Ishikawa (cell line): ENCODE results near the gene DCXR.

Experiments used
- CEBPB ChIP-seq: IDR thresholded peaks from 2 replicates; pipeline ENCODE4 v1.6.1; 2012
- CREB1 ChIP-seq: IDR thresholded peaks from 2 replicates; pipeline ENCODE4 v1.6.1; 2012; ENCODE audit warnings: low read depth
- EGR1 ChIP-seq: IDR thresholded peaks from 2 replicates; pipeline ENCODE4 v1.6.1; 2012
- EP300 ChIP-seq: IDR thresholded peaks from 2 replicates; pipeline ENCODE4 v1.6.1; 2012; ENCODE audit warnings: borderline replicate concordance
- FOXM1 ChIP-seq: IDR thresholded peaks from 2 replicates; pipeline ENCODE4 v1.6.1; 2012; ENCODE audit warnings: low read depth, borderline replicate concordance
- MAX ChIP-seq: IDR thresholded peaks from 2 replicates; pipeline ENCODE4 v1.6.1; 2012
- NFIC ChIP-seq: IDR thresholded peaks from 2 replicates; pipeline ENCODE4 v1.6.1; 2012
- RAD21 ChIP-seq: IDR thresholded peaks from 2 replicates; pipeline ENCODE4 v1.6.1; 2012; ENCODE audit warnings: low read depth
- TAF1 ChIP-seq: IDR thresholded peaks from 2 replicates; pipeline ENCODE4 v1.6.1; 2012; ENCODE audit warnings: low read depth, mild to moderate bottlenecking
- TCF12 ChIP-seq: IDR thresholded peaks from 2 replicates; pipeline ENCODE4 v1.6.1; 2012; ENCODE audit warnings: low read depth
- TEAD4 ChIP-seq: IDR thresholded peaks from 2 replicates; pipeline ENCODE4 v1.6.1; 2012
- USF1 ChIP-seq: IDR thresholded peaks from 2 replicates; pipeline ENCODE4 v1.6.1; 2012
- YY1 ChIP-seq: IDR thresholded peaks from 2 replicates; pipeline ENCODE4 v1.6.1; 2012; ENCODE audit warnings: low read depth
- ZBTB7A ChIP-seq: IDR thresholded peaks from 2 replicates; pipeline ENCODE4 v1.6.1; 2012; ENCODE audit warnings: low read depth
- TF ChIP-seq, protein P1 (sequence below): IDR thresholded peaks from 2 replicates; pipeline ENCODE4 v1.6.1; 2012; ENCODE audit warnings: low read depth, mild to moderate bottlenecking

The DCXR gene

DNA sequence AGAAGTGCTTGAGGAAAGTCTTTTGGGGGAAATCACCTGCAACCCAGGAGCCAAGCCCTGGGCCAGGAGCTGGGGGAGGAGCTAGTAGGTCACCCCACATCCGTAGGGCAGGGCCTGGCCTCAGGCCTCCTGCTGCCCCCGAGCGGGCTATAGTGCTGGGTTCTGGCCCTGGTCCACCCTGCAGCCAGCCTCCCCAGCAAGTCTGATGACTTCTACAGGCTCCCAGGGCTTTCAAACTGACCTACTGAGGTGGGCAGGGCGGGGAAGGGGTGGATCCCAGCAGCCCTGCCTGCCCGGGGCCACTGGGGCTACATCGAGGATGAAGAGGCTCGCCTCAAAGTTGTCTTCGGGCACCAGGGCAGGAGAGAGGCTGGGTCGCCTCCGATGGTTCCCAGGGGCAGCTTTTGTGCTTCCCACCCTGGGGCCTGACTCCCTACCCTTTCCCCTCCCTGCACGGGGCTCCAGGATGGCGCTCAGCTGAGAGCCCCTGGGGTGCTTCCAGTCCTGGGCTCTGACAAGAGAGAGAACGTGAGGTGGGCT is 19.8 kb downstream of the DCXR start:
- TF ChIP-seq ZBTB7A, result no peak
- no peak for TF ChIP-seq RAD21
- TF ChIP-seq TEAD4, result no peak
- no peak for TF ChIP-seq FOXM1
- no peak for TF ChIP-seq USF1
- TF ChIP-seq CEBPB, result no peak
- no peak for TF ChIP-seq TAF1
- no peak for TF ChIP-seq CREB1
- TF ChIP-seq, protein P1, sequence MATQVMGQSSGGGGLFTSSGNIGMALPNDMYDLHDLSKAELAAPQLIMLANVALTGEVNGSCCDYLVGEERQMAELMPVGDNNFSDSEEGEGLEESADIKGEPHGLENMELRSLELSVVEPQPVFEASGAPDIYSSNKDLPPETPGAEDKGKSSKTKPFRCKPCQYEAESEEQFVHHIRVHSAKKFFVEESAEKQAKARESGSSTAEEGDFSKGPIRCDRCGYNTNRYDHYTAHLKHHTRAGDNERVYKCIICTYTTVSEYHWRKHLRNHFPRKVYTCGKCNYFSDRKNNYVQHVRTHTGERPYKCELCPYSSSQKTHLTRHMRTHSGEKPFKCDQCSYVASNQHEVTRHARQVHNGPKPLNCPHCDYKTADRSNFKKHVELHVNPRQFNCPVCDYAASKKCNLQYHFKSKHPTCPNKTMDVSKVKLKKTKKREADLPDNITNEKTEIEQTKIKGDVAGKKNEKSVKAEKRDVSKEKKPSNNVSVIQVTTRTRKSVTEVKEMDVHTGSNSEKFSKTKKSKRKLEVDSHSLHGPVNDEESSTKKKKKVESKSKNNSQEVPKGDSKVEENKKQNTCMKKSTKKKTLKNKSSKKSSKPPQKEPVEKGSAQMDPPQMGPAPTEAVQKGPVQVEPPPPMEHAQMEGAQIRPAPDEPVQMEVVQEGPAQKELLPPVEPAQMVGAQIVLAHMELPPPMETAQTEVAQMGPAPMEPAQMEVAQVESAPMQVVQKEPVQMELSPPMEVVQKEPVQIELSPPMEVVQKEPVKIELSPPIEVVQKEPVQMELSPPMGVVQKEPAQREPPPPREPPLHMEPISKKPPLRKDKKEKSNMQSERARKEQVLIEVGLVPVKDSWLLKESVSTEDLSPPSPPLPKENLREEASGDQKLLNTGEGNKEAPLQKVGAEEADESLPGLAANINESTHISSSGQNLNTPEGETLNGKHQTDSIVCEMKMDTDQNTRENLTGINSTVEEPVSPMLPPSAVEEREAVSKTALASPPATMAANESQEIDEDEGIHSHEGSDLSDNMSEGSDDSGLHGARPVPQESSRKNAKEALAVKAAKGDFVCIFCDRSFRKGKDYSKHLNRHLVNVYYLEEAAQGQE, result no peak

DNA sequence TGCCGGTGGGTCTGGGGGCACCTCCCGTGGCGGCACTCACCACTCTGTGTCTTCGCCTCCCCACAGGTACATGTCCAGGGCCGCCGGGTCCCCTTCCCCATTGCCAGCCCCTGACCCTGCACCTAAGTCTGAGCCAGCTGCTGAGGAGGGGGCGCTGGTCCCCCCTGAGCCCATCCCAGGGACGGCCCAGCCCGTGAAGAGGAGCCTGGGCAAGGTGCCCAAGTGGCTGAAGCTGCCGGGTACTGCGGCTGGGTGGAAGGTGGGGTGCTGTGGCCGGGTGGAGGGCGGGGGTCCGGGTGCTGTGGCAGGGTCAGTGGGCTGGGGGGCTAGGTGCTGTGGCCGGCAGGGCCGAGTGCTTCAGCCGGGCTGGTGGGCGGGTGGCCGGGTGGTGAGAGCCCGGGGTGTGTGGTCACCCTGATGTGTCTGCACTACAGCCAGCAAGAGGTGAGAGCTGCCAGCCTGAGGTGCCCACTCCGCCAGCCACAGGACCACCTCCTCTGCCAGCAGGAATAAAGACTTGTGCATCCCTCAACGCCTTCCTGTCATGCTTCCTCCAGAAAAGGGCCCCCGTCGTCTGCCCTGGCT is 20.5 kb downstream of the DCXR start:
- TF ChIP-seq CEBPB, result no peak
- no peak for TF ChIP-seq EGR1
- TF ChIP-seq, protein P1, result no peak
- no peak for TF ChIP-seq NFIC
- no peak for TF ChIP-seq RAD21
- TF ChIP-seq FOXM1, result no peak
- TF ChIP-seq YY1, result no peak
- TF ChIP-seq TAF1, result no peak
- TF ChIP-seq ZBTB7A, result no peak
- TF ChIP-seq TCF12, result no peak
- no peak for TF ChIP-seq CREB1
- TF ChIP-seq MAX, result no peak
- TF ChIP-seq TEAD4, result no peak
- TF ChIP-seq USF1, result no peak

DNA sequence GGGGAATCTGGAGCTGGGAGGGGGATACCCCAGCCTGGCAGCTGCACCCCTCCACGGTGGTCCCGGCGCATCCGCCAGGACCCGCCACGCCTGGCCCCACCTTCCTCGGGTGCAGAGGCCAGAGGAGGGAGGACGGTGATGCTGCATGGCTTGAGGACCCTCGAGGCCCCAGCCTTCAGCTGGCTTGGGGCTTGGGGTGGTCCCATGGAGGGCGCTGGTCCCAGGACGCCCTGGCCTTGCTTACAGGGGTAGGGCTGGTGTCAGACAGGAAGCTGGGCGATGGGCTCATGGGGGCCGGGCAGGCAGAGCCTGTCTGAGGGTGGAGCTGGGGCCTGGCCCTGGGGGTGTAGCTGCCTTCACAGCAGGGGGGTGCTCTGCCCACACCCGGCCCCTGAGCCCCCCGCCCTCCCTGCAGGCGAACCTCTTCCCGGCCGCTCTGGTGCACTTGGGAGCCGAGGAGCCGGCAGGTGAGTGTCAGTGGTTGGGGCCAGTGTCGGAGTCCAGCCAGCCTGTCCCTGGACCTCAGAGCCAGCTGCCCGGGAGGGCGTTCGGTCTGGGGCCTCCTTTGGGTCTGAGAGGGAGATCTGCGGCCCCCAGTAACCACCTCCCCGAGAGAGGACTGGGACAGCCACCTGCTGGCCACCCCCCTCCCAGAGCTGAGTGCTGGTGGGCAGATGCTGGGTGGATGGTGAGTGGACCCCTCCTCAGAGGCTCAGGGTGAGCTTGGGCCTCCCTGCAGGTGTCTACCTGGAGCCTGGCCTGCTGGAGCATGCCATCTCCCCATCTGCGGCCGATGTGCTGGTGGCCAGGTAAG is 21.2 kb downstream of the DCXR start:
- TF ChIP-seq EGR1 (no peak), TCF12 (no peak), CEBPB (no peak), MAX (no peak), EP300 (no peak), NFIC (no peak), TAF1 (no peak), YY1 (no peak), TEAD4 (no peak), USF1 (no peak), ZBTB7A (no peak), FOXM1 (no peak), CREB1 (no peak), RAD21 (no peak)
- TF ChIP-seq, protein P1, result no peak
